ENCODE data around the gene BAHD1.

DNA sequence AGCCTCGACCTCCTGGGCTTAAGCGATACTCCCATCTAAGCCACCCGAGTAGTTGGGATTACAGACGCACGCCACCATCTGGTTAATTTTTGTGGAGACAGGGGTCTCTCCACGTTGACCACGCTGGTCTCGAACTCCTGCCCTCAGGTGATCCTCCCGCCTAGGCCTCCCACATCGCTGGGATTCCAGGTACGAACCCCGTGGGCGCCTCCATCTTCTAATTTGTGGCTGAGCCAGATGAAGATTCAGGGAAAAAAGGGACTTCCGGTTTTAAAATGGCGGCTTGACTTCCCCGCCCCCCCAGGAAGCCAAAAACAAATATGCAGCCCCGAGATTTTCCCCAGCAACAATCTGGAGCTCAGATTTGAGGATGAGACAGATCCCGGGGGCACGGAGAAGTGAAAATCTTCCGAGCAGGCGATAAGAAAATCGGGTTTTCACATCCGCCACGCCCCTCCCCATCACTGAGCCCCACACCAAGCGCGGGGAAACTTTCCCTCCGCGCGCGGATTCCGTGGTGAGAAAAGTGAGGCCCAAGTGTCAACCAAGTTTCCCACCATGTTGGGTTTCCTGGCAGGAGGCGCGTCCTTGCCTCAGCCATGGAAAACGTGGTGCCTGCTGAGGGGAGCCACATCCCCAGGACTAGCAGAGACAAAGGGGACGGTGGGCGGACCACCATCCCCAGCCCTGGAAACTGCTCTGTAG is 45.5 kb downstream of the BAHD1 start:
- TF ChIP-seq, protein P1, sequence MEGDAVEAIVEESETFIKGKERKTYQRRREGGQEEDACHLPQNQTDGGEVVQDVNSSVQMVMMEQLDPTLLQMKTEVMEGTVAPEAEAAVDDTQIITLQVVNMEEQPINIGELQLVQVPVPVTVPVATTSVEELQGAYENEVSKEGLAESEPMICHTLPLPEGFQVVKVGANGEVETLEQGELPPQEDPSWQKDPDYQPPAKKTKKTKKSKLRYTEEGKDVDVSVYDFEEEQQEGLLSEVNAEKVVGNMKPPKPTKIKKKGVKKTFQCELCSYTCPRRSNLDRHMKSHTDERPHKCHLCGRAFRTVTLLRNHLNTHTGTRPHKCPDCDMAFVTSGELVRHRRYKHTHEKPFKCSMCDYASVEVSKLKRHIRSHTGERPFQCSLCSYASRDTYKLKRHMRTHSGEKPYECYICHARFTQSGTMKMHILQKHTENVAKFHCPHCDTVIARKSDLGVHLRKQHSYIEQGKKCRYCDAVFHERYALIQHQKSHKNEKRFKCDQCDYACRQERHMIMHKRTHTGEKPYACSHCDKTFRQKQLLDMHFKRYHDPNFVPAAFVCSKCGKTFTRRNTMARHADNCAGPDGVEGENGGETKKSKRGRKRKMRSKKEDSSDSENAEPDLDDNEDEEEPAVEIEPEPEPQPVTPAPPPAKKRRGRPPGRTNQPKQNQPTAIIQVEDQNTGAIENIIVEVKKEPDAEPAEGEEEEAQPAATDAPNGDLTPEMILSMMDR (IDR thresholded peaks at IDR 0.05; ENCODE audit: extremely low read depth in 1 of 2, insufficient read depth in 1 of 2, low read depth in 1 of 2, low read length in 2 of 2), result no peak
- TF ChIP-seq, protein P2, sequence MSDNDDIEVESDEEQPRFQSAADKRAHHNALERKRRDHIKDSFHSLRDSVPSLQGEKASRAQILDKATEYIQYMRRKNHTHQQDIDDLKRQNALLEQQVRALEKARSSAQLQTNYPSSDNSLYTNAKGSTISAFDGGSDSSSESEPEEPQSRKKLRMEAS (IDR thresholded peaks at IDR 0.05; ENCODE audit: insufficient read depth, insufficient read length), result no peak
- TF ChIP-seq EZH2 (IDR thresholded peaks at IDR 0.05; ENCODE audit: borderline replicate concordance, low read depth, low read length, severe bottlenecking) (no peak), POLR2A (IDR thresholded peaks at IDR 0.05; ENCODE audit: low read depth, low read length) (no peak), POLR2AphosphoS5 (IDR thresholded peaks at IDR 0.05; ENCODE audit: insufficient read depth, low read depth, low read length) (no peak), MYC (IDR thresholded peaks at IDR 0.05; ENCODE audit: low read depth, low read length) (no peak)
